OCI-LY7 (cell line): ENCODE measurements around the gene HMG20A.

Experiments
- EZH2phosphoT487 ChIP-seq: fragments of 200-600 bp; sonication (generic); IDR thresholded peaks from 2 replicates; pipeline ENCODE4 v1.6.1; 2018; ENCODE audit warnings: low read depth, borderline replicate concordance, mild to moderate bottlenecking, mixed run types, antibody characterized with exemption, low read length, moderate library complexity, mixed read lengths
- TF ChIP-seq, protein P1 (sequence below): fragments of 200-600 bp; sonication (generic); conservative IDR thresholded peaks from 2 replicates; pipeline ENCODE4 v1.5.1; 2014; ENCODE audit warnings: mild to moderate bottlenecking, antibody characterized with exemption, low read length, moderate library complexity, mixed read lengths

DNA sequence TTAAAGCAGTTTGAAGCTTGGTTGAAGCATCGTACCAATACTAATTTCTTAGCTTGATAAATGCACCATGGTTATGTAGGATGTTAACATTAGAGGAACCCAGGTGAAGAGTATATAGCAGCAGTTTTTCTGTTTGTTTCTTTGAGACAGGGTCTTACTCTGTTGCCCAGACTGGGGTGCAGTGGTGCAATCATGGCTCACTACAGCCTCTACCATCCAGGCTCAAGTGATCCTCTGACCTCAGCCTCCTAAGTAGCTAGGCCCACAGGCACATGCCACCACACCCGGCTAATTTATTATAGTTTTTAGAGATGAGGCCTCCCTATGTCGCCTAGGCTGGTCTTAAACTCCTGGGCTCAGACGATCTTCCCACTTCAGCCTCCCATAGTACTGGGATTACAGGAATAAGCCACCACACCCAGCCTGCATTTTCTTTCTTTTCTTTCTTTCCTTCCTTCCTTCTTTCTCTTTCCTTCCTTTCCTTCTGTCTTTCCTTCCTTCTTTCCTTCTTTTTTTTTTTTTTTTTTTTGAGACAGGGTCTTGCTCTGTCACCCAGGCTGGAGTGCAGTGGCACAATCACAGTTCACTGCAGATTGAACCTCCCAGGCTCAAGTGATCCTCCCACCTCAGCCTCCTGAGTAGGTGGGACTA, 6.9 kb upstream of the HMG20A start:
- TF ChIP-seq, protein P1, sequence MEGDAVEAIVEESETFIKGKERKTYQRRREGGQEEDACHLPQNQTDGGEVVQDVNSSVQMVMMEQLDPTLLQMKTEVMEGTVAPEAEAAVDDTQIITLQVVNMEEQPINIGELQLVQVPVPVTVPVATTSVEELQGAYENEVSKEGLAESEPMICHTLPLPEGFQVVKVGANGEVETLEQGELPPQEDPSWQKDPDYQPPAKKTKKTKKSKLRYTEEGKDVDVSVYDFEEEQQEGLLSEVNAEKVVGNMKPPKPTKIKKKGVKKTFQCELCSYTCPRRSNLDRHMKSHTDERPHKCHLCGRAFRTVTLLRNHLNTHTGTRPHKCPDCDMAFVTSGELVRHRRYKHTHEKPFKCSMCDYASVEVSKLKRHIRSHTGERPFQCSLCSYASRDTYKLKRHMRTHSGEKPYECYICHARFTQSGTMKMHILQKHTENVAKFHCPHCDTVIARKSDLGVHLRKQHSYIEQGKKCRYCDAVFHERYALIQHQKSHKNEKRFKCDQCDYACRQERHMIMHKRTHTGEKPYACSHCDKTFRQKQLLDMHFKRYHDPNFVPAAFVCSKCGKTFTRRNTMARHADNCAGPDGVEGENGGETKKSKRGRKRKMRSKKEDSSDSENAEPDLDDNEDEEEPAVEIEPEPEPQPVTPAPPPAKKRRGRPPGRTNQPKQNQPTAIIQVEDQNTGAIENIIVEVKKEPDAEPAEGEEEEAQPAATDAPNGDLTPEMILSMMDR, result no peak
- no peak for TF ChIP-seq EZH2phosphoT487
